GM21786 (cell line): Measurements from ENCODE around the gene TTLL9.
"Not testable (repeated sequence)": the region's sequence is repeated elsewhere in the genome, so short reads cannot be mapped to it uniquely, and the experiment has no call there.

Experiments
- ATAC-seq: cut with Tn5 transposase; IDR thresholded peaks from one replicate; pipeline ENCODE4 v1.9.1; 2021; ENCODE audit not compliant: unreplicated experiment

Gene TTLL9

DNA sequence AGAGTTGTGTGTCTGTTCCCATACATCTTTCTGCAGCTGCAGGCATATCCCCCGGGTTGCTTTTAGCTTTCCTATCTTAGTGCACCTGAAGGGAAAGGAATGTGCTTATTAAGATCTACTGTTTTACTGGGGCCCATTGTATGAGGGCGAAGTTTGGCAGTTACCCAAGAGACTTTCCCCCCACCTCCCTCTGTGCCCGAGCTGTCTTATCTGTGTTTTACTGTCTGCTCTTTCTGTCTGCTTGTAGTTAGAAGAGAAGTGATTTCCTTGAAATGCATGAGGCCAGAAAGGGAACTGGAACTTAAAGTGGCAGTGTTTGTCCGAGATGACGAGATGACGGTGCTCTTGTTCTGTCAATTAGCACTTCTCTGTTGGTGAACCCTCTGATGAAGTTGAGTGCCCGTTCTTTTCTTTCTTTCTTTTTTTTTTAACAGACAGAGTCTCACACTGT is 47.6 kb downstream of the TTLL9 start:
- not testable (repeated sequence) for ATAC-seq

DNA sequence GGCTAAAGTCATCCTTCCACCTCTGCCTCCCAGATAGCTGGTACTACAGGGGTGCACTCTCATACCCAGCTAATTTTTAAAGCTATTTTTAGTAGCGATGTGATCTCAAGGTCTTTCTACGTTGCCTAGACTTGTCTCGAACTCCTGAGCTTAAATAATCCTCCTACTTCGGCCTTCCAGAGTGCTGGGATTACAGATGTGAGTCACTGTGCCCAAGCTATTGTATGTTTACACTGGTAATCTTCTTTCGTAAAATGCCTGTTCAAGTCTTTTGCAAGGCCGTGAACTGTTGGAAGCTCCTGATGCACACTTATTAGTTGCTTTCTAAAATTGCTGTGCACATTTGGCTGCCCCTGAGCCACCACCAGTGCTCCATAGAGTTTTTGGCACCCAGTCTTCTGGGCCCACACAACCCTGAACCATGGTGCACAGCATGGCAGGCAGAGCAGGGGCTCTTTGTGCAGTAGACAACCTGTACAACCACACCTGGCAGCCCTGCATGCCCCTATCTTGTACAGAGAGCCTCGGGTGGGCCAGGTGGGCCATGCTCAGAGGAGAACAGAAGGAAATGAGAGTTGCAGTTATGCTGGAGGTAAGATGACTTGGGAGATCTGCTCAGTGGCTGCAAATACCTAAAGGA is 48.2 kb downstream of the TTLL9 start:
- ATAC-seq: no peak

DNA sequence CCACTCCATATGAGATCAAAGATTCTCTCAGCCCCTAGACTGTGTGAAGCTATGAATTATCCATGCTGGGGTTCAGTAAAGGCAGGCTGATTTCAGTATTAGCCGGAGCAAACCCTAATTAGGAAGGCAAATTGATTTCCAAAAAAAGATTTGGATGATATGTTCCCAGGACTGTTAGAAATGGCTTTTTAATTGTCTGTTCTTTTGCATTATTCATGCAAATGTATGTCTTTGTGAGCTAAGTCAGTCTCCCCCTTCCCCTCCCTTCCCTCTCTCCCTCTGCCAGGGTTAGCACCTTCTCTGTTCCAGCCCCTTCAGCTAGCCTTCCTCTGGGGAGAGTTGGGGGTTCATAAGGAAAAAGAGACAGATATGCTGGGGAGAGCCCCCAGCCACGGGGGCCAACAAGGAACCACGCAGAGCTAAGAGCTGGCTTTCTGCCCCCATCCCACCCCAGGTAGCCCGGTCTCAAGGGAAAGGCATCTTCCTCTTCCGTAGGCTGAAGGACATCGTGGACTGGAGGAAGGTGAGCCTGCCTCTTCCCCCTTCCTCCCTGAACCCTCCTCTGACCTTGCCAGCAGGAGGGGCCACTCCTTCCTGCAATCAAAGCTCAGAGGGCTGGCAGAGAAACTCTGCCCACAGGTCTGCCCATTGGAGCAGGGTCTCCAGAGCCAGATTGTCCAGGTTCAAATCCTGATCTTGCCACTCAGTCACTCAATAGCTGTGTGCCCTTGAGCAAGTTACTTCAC is 49.1 kb downstream of the TTLL9 start:
- no peak for ATAC-seq

DNA sequence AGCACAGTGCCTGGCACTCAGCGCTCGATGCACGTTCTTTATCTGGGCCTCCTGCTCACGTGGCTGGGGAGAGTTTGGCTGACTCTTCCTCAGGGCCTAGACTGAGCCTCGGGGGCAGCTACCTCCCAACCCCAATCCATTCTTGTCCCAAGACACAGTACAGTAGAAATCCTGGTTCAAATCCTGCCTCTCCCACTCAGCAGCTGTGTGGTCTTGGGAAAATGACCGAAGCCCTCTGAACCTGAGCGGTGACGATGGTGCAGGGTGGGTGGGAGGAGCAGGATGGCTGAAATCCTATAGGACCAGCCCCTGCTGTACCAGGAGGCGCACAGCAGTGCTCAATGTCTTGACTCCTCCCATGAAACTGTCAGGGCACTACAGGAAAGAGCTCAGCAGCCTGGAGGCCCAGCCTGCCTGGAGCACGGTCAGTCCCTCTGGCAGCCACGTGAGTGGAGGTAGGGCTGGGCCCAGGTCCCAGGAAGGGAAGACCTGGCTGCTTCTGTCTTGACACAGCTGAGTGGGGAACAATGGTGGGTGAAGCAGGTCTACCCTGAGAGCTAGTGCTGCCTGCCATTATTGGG is 49.9 kb downstream of the TTLL9 start:
- ATAC-seq: no peak

DNA sequence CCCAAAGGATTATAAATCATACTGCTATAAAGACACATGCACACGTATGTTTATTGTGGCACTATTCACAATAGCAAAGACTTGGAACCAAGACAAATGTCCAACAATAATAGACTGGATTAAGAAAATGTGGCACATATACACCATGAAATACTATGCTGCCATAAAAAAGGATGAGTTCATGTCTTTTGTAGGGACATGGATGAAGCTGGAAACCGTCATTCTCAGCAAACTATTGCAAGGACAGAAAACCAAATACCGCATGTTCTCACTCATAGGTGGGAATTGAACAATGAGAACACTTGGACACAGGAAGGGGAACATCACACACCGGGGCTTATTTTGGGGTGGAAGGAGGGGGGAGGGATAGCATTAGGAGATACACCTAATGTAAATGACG is 51.0 kb downstream of the TTLL9 start:
- not testable (repeated sequence) for ATAC-seq

DNA sequence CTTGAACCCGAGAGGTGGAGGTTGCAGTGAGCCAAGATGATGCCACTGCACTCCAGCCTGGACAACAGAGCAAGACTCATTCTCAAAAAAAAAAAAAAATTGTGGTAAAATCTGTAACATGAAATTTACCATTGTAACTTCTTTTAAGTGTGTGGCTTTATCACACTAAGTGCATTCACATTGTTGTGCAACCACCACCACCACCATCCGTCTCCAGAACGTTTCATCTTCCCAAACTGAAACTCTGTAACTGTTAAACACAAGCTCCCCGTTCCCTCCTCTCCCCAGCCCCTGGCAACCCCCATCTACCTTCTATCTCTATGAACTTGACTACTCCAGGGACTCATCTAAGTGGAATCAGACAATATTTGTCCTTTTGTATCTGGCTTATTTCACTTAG is 51.7 kb downstream of the TTLL9 start:
- ATAC-seq: no peak

DNA sequence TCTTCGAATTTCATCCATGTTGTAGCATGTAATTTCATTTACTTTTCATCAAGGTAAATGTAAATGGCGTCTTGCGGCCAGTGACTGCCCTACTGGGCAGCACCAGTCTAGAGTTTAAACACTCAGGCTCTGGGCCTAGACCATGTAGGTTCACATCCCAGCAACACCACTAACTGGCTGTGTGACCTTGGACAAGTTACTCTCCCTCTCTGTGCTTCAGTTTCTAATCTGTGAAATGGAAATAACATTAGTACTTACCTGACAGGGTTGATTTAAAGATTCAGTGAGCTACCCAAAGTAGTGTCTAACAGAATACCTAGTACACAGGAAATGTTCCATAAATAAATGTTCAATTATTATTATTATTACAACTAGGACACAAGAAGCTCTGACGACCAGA is 52.2 kb downstream of the TTLL9 start:
- no peak for ATAC-seq

DNA sequence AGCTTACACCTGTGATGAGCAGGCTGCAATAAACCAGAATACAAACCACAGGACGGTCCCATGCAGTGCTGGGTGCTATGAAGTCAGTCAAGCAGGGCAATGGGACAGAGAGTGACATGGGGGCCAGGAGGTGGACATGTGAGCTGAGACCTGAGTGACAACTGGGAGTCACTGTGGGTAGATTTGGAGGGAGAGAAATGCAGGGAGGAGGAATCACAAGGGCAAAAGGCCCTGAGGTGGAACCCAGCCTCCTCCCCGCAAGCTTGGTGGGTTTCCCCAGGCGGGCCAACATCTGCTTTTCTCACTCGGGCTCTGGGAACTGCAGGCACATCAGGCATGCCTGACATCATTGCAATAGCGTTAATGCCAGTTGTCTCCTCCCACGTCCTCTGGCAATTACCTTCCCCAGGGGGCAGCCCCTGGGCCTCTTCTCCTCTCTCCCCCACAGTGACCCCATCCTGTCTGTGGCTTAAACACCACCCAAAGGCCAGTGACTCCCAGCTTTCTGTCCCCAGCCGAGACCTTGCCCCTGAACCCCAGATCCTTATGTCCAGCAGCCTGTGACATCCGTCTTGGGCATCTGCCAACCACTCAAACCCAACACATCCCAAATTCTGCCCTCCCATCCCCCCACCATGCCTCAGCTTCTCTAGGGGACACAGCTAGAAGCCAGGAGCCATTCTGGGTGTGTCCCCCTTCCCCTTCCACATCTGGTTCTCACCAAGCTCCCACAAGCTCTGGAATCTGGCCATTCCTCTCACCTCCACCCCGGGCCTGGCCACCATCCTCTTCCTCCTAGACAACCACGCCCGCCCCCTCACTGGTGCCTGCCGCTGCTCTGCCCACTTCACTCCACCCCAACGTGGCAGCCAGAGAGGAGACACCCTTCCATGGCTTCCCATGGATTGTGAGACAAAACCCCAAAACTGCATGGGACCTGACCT is 53.2 kb downstream of the TTLL9 start:
- ATAC-seq: peak; percentile 75

DNA sequence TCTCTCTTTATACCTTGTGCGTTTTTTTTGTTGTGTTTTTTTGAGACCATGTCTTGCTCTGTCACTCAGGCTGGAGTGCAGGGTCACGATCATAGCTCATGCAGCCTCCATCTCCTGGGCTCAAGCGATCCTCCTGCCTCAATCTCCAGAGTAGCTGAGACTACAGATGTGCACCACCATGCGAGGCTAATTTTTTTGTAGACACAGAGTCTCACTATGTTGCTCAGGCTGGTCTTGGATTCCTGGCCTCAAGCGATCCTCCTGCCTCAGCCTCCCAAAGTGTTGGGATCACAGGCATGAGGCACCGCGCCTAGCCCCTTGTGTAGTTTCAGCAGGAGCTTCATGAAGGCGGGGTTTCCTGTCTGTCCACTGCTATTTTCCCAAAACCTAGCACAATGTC is 54.1 kb downstream of the TTLL9 start:
- ATAC-seq: no peak

DNA sequence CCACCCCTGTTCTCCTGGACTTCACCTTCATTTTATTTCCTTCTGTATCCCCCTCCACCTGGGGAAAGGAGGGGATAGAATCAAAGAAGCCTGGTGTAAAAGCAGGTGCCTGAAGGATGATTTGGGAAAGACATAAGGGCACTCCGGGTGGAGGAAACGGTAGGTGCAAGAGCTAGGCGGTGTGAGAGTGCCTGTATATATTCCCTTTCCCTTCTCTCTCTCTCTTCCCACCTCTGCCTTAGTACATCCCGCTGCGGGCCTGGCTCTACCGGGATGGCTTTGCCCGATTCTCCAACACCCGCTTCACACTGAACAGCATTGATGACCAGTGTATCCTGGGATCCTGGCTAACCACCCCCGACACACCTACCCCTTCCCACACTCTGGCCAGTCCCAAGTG is 55.2 kb downstream of the TTLL9 start:
- no peak for ATAC-seq

DNA sequence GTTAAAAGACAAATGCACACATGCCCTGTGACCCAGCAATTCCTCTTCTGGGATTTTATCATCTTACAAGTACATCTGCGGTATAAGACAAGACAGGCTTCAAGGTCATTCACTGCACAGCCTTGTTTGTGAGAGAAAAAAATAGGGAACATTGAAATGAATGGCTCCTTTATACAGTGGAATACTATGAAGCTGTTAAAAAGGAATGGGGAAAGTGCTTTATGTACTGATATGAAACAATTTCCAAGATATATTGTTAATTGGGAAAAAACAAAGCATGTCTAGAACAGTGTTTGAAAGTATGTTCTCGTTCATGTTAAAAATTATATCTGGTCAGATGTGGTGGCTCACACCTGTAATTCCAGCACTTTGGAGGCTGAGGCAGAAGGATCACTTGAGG is 56.1 kb downstream of the TTLL9 start:
- ATAC-seq: no peak

DNA sequence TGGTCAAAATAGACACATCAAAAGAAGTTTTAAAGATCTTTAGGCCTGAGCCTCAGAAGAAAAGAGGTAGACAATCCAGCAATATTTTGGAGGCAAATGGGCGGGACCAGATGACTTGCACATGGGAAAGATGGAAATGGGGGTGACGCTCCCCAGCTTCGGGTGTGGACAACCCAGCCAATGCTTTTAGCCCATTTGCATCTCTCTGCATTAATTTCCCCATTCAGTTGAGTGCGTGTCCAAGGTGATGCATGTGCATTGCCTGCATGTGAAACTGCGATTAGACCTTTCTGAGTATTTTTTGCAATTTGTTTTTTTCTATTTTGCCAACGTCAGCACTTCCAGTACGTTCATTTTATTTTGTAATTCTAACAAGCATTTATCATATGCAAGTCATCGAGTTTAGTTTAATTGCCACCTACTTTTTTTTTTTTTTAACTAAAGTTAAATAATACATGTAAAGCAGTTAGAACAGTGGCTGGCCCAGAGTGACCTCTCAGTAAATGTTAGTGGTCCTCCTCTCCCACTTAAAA is 57.3 kb downstream of the TTLL9 start:
- ATAC-seq: no peak

DNA sequence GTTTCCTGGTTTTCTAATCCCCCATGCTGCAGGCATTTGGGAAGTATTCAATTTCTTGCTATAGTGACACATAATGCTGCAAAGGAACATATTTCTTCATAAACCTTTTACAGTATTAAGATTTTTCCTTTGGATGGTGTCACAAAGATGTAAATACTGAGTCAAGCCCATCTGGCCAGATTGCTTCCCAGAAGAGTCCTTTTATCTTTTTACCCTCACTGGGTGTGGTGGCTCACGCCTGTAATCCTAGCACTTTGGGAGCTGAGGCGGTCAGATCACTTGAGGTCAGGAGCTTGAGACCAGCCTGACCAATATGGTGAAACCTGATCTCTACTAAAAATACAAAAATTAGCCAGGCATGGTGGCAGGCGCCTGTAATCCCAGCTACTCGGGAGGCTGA is 59.2 kb downstream of the TTLL9 start:
- not testable (repeated sequence) for ATAC-seq

DNA sequence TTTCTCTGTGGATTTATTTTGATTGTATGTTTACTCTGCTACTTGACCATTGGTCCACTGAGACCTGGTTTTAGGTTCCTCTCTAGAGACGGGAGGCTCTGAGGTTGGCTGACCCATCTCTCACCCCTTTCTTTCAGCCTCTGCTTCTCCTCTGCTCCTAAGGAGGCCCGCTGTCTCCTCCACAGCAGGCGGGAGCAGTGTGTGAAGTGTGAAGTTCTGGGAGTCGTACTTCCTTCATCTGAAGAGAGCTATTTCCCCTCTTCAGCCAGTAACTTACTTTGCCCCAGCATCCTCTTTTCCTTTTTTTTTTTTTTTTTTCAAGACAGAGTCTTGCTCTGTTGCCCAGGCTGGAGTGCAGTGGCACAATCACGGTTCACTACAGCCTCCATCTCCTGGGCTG is 60.3 kb downstream of the TTLL9 start:
- ATAC-seq: no peak

DNA sequence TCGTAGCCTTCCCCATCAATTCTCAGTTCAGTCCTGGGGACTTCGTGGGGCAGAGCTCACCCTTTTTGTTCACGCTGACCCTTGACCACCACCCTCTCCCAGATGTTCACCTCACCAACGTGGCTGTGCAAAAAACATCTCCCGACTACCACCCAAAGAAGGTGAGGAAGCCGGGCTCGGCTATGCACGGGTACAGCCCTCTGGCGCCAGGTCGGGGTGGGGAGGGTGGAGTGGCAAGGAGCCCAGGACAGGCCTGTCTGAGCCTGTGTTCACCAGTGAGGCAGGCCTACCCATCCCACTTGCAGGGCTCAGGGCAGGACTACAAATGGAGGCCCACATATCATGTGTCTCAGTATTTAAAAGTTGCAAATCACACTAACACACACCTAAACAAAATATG is 63.3 kb downstream of the TTLL9 start:
- no peak for ATAC-seq

DNA sequence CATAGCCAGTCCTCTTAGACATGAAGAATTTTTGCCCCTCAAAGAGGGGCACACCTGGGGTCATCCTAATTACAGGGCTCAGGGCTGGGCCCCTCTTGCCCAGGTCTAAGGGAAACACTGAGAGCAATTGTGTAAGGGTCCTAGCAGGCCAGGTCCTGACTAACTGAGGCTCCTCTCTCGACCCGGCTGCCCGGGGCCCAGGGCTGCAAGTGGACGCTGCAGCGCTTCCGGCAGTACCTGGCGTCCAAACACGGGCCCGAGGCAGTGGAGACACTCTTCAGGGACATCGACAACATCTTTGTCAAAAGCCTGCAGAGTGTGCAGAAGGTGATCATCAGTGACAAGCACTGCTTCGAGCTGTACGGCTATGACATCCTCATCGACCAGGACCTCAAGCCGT is 64.1 kb downstream of the TTLL9 start:
- no peak for ATAC-seq

DNA sequence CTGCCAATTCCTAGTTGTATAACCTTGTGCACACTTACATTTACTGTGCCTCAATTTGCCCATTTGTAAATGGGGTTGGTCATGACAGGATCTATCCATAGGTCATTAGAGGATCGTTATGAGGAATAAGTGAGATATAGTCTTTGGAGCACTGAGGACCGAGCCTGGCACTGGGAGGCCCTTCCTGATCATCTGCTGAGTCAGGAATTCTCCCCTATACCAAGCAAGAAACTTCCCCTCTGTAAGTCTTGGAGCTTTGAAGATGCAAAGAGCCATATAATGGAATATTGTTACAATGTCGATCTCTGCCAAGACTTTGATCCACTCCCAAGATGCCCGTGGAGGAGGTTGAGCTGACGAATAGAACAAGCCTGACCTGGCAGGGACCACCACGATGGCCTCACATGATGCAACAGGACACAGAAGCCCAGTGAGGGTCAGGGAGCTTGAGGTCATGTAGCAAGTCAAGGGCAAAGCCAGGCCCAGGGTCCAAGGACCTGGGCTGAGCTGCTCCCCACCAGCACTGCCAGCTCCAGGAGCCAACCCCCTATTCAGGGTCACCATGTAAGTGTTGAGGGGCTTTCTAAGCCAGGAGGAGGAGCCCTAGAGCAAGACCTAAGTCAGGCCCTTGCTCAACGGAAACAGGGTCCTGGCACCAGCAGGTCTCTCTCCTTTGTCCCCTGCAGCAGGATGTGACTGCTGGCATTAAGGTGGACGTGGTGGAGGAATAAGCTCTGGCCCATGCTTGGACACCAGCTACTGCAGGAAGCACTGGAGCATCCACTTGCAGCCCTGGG is 64.7 kb downstream of the TTLL9 start:
- no peak for ATAC-seq

DNA sequence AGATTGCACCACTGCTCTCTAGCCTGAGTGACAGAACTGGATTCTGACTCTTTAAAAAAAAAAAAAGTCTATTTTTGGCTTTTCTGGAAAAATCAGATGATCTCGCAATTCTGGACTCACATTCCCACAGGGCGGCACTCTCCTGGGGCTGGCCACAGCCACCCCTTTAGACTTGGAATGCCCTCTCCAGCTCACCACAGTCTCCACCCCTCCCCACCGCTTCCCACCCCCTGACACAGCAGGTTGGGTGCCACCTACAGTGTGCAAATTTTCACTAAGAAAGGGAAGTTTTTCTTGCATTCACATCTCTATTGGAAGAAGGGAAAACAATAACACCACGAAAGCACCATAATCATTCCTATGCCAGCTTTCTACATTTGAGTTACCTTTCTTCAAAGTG is 66.0 kb downstream of the TTLL9 start:
- no peak for ATAC-seq

DNA sequence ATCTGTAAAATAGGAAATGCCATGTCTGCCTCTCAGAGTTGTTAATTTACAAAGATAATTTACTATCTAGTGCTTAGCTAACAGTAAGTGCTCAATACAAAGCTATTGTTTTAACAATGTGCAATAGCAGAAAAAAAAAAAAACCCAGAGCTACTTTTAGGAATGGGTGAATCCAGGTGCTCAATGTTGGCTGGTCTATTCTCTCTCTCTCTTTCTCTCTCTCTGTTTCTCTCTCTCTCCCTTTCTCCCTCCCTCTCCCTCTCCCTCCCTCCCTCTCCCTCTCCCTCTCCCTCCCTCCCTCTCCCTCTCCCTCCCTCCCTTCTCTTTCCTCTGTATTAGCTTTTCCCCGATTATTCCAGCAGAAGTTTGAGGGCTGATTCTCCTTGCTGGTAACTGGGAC is 67.4 kb downstream of the TTLL9 start:
- ATAC-seq: no peak

DNA sequence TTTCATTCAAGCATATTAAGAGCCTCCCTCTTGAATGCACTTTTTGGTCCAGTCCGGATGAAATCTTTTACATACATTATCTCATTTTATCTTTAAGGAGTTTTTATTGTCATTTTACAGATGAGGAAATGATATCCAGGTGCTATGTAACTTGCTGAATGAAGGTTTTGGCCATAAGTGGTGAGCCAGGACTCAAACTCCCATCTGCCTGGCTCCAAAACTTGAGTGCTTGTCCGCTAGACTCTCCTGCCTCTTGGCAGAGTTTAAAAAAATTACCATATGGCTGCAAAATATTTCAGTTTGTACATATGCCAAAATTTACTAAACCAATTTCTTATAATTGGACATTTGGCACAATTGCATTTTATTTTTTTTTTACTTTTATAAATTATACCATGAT is 69.2 kb downstream of the TTLL9 start:
- no peak for ATAC-seq
